Omental fat pad (tissue), 4 donors: ENCODE measurements around the gene HS1BP3. TPM values are rescaled to one million over a fixed set of nuclear protein-coding genes. Genes with fewer than 3 reads are reported as not detected.

Source experiments
- ATAC-seq: fragments of 150-250 bp; one replicate; pipeline ENCODE4 v1.9.1; 2016; ENCODE audit warnings: mild to moderate bottlenecking, moderate library complexity; ENCODE audit not compliant: low FRiP score
- DNase-seq: peaks from one replicate; pipeline ENCODE4 v3.0.0-alpha.2; 2019; ENCODE audit warnings: low spot score
- CTCF ChIP-seq, 3 donors: fragments of 450-650 bp; IDR thresholded peaks; one replicate each; pipeline ENCODE4 v1.5.1; 2016 to 2017; ENCODE audit warnings: antibody characterized with exemption in 3 of 3, mild to moderate bottlenecking in 3 of 3, moderate library complexity in 2 of 3
- total RNA-seq, 4 donors: library from RNA; depleted of rRNA; stranded (reverse); fragments of >200 nt; gene quantifications; one replicate each; pipeline ENCODE4 v1.1.0, GENCODE V29; 2016

Gene HS1BP3
- total RNA-seq, 4 donors from 2014 or later = 17.7 to 30.3 (median 22.8) TPM

DNA sequence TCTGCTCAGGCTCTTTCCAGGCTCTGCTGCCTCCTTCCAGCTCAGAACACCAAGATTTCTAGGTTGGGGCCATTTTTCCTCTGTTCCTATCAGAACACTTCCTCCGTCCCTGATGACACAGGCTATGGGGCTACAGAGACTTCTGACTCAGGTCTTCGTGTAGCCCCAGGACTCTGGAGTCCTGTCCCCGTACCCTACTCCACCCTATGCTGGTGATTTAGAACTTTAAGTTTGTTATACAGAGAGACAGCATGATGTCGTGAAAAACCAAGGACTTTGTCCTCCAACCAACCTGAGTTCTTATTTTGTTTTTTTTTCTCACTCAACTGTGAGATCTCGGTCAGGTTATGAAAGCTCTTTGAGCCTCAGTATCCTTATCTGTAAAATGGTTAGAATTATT, 78.7 kb downstream of the HS1BP3 start:
- TF ChIP-seq CTCF (IDR thresholded peaks at IDR 0.05) = no peak
- ATAC-seq = no peak
- DNase-seq = no peak

- ATAC-seq (no peak), DNase-seq (no peak)
- TF ChIP-seq CTCF (IDR thresholded peaks at IDR 0.05) = no peak
Observed at GRCh38 chr2:20571644-20572215, 79.2 kb downstream of the HS1BP3 start.

DNA sequence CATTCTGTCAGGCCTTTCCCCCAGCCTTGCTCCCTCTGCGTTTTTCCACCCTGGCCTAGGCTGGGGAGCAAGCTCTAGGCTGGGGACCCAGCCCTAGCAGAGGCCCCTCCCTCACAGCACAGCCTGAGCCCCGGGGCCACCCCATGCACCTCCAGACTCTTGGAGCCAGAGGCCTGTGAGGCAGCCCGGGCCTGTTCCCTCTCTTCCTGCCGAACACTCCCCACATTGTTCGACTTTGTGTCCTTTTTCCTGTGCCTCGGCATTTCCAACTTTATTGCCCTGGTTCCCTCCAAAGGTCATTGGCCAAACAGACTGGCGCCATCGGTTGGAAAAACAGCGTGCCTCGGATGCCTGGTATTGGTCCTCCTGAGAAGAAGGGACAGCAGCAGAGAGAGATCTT, 79.7 kb downstream of the HS1BP3 start:
- ATAC-seq (no peak), DNase-seq (no peak)
- TF ChIP-seq CTCF (IDR thresholded peaks at IDR 0.05) = no peak

- ATAC-seq (no peak), DNase-seq (no peak)
- no peak for TF ChIP-seq CTCF (IDR thresholded peaks at IDR 0.05)
Observed at GRCh38 chr2:20570249-20570648, 80.6 kb downstream of the HS1BP3 start.

GRCh38 chr2:20569464-20570223, 81.3 kb downstream of the HS1BP3 start:
- no peak for TF ChIP-seq CTCF (IDR thresholded peaks at IDR 0.05)
- DNase-seq (no peak), ATAC-seq (no peak)

DNA sequence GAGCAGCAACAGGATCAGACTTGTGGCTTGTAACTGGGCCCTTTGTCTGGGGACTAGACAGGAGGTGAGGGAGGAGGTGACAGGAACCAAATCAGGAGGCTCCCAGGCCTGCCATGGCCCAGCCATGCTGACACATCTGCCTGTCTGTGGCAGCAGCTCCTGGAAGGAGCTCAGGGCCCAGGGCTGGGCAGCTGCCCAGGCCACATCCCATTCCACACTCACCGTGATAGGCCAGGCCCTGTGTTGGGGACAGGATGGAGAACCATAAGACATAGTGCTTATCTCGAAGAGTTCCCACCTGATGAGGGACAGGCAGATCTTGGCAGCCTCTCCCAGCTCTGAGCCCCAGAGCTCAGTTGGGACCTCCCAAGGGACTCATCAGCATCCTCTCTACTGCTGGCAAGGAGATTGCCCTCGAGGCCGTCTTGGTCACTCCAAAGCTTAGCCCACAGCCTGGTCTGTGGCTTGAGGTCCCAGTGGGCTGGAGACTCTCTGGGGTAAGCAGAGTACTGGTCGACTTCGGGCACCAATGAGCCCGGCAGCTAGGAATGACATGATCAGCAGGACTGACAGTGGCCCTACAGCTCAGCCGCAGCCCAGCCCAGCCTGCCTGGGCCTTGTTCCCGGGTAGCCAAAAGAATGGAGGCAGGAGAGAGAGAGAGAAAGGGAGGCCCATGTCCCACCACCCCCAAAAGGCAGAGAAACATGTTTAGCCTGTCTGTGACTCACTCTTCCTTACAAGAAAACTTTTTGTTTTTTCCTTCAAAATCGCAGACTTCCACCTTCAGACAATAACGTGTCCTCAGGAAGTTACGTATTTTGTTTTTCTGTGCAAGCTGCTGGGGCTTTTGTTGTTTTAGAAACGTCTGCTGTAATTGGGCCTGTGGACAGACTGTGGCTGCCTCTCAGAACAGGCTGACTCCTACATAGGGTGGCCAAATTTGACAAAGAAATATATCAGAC, 82.1 kb downstream of the HS1BP3 start:
- ATAC-seq (no peak), DNase-seq (no peak)
- no peak for TF ChIP-seq CTCF (IDR thresholded peaks at IDR 0.05)
